Mesodermal cell (in vitro differentiated cells): Measurements from ENCODE around the gene CDH2.

Source experiments
- H3K27ac ChIP-seq: 2 replicates; pipeline ENCODE4 v1.7.0; 2013; ENCODE audit warnings: mild to moderate bottlenecking, low read depth, low read length, moderate library complexity; ENCODE audit not compliant: severe bottlenecking
- H3K36me3 ChIP-seq: 2 replicates; pipeline ENCODE4 v1.7.1; 2013; ENCODE audit warnings: mild to moderate bottlenecking, low read length, moderate library complexity; ENCODE audit not compliant: control insufficient read depth, insufficient read depth
- H3K4me1 ChIP-seq: one replicate; pipeline ENCODE4 v1.7.1; 2013; ENCODE audit warnings: mild to moderate bottlenecking, low read length; ENCODE audit not compliant: insufficient read depth, control insufficient read depth, poor library complexity, severe bottlenecking
- H3K4me3 ChIP-seq: 2 replicates; pipeline ENCODE4 v1.7.0; 2013; ENCODE audit warnings: low read length, control low read depth, mild to moderate bottlenecking; ENCODE audit not compliant: insufficient read depth, poor library complexity, severe bottlenecking; ENCODE audit errors: extremely low read depth
- H3K9me3 ChIP-seq: 2 replicates; pipeline ENCODE4 v1.7.1; 2013; ENCODE audit warnings: mild to moderate bottlenecking, low read length, moderate library complexity; ENCODE audit not compliant: control insufficient read depth
- WGBS, 2 experiments: methylation state at CpG; one replicate each; pipeline ENCODE4 v1.1.5; 2013; ENCODE audit warnings: missing lambda C conversion rate in 2 of 2; ENCODE audit not compliant: insufficient coverage in 2 of 2; 5-methylcytosine and 5-hydroxymethylcytosine counted together

Gene CDH2

DNA sequence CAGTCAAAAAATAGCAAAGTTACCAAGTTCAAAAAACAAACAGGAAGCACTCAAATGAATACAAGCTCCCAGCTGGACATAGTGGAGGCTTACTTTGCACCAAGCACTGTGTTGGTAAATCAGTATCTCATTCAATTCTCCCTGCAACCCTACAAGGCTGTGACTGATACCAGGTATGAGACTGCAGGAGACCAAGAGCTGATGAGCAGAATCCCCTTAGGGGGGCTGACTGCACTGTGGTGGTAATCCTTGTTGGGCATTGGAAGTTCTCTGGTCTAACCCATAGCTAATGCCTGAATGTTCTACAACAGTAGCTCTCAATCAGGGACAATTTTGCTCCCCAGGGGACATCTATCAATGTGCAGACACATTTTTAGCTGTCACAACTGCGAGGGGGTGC lies 26.0 kb downstream of the CDH2 start:
- 90% methylated on average over 1 of the region's 1 CpG; no CpG with 5 or more reads in 1 of the 2 experiments for WGBS, 2 experiments
- Histone ChIP-seq H3K9me3 (no peaks in the 10 kb centered on the region), H3K36me3 (peaks cover 12% of the 10 kb centered on the region), H3K27ac (no peak overlapping the region), H3K4me3 (no peak overlapping the region), H3K4me1 (peaks cover 55% of the 10 kb centered on the region)

DNA sequence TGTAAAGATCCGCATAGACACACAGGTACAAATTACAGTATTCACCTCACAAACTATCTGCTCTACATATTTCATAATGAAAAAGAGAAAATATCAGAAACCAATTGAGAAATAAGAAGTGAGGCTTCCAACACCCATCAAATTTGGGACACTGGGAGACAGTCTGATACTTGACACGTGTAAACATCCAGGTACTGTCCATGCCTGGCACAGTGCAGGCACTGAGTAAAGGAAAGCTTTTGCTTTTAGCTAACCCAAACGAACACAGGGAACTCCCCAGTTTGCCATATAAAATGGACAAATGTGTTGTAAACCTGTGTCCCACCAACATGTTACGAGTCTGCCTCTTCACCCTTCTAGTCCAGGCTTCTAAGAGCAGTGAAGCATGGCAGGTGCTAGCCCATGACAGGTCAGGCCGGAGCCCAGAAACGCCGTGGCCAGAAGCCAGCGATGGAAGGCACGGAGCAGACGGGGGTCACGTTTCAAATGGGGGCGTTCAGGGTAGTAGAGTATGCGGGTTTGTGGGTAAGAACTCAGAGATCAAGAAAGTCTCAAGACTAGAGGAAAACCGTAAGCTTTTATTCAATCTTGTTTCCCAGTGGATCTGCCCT lies 27.0 kb downstream of the CDH2 start:
- H3K27ac ChIP-seq = no peak overlapping the region
- 84 to 91% methylated on average over 10 to 12 of the region's 14 CpGs for WGBS, 2 experiments
- H3K36me3 ChIP-seq = peaks cover 13% of the 10 kb centered on the region
- H3K9me3 ChIP-seq = no peaks in the 10 kb centered on the region
- H3K4me1 ChIP-seq = peaks cover 50% of the 10 kb centered on the region
- no peak overlapping the region for H3K4me3 ChIP-seq

DNA sequence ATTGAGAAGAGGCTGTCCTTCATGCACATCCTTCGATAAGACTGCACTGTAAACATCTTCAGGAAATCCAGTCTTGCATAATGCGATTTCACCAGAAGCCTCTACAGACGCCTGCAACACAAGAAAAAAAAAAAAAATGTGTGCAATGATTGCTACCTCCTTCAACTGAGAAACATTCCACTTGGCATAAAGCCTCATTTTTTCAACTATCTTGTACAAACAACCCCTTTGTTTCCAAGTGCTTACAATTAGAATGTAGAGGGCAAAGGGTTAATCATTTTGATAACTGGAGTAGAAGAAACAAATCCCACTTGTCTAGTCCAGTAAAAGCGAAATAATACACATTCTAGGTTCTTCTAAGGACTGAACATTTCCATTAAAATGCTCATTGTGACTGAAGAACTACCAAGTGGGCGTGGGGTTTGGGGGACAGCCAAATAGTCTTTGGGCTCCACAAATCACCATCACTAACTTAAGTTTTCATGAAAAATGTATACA lies 29.2 kb downstream of the CDH2 start:
- Histone ChIP-seq H3K27ac (no peak overlapping the region), H3K4me3 (no peak overlapping the region), H3K9me3 (no peaks in the 10 kb centered on the region), H3K36me3 (peaks cover 27% of the 10 kb centered on the region), H3K4me1 (peaks cover 28% of the 10 kb centered on the region)
- WGBS, 2 experiments = 80 to 100% methylated on average over 3 of the region's 5 CpGs

DNA sequence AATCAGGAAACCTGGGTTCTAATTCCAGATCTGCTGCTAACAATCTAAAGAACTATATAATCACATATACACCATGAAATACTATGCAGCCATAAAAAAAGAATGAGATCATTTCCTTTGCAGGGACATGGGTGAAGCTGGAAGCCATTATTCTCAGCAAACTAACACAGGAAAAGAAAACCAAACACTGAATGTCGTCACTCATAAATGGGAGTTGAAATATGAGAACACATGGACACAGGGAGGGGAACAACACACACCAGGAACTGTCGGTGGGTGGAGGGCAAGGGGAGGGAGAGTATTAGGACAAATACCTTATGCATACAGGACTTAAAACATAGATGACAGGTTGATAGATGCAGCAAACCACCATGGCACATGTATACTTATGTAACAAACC lies 33.2 kb downstream of the CDH2 start:
- Histone ChIP-seq H3K4me3 (no peak overlapping the region), H3K36me3 (peaks cover 56% of the 10 kb centered on the region)

DNA sequence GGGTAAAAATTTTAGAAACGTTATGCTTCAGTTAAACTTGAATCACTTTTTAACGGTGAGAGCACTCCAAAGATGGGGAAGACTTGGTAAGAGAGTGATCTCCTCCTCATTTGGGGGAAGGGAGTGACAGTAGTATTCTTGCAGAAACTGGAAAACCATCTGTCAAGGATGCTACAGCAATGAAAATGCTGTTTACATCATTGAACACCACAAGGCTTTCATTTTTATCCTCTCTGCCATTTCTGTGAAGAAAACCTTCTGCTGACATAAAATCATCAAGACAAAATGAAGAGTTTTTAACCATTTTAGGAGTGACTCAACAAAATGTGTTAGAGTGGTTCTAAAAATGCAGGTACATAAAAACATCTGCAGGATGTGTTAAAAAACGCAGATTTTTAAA lies 38.1 kb downstream of the CDH2 start:
- peaks cover 38% of the 10 kb centered on the region for H3K4me1 ChIP-seq
- no peak overlapping the region for H3K27ac ChIP-seq
- peaks cover 54% of the 10 kb centered on the region for H3K36me3 ChIP-seq
- no peak overlapping the region for H3K4me3 ChIP-seq
- 93 to 95% methylated on average over 2 to 3 of the region's 3 CpGs for whole genome bisulfite sequencing, 2 experiments
- H3K9me3 ChIP-seq = no peaks in the 10 kb centered on the region

More for the DNA sequence above, 33.2 kb downstream of the CDH2 start:
- H3K27ac ChIP-seq = no peak overlapping the region
- no CpG with 5 or more reads among the region's 2 CpGs for WGBS, 2 experiments
- peaks cover 26% of the 10 kb centered on the region for H3K4me1 ChIP-seq
- no peaks in the 10 kb centered on the region for H3K9me3 ChIP-seq

DNA sequence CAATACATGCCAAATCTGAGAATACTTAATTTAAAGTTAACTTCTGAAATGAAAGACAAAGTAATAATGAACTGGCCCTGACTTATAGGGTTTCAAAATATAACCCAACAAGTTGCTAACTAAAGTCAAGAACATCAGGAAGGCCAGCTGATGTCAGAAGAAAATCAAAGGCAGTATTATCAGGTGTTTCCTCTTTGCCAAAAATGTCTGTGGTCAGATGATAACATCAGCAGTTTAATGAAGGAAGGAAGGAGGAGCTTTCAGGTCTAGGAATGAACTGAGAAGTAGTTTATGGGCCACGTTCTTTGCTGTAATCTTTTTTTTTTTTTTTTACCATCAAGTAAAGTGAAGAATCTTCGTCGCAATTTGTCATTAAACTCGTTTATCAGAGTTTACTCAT lies 40.9 kb downstream of the CDH2 start:
- no CpG with 5 or more reads among the region's 4 CpGs for WGBS, 2 experiments
- no peak overlapping the region for H3K27ac ChIP-seq
- H3K36me3 ChIP-seq = peaks cover 44% of the 10 kb centered on the region
- H3K9me3 ChIP-seq = no peaks in the 10 kb centered on the region
- H3K4me1 ChIP-seq = peaks cover 56% of the 10 kb centered on the region
- H3K4me3 ChIP-seq = no peak overlapping the region

DNA sequence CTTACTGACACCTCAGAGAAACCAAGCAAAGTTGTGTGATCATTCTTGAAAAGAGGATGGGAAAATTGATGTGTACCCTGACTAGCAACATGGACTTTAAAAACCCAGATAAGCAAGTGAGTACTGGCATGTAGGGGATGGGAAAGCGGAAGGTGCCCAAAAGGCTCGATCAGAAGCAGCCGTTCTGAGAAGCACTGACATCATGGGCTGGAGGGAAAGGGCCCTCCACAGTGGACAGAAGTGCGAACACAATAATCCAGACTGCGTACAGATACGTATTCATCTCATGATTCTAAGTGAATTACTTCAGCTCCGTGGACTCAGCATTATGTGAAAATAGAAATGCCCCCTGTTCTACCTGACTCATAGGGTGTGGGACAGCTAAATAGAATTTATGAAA lies 42.2 kb downstream of the CDH2 start:
- no peaks in the 10 kb centered on the region for H3K9me3 ChIP-seq
- peaks cover 64% of the 10 kb centered on the region for H3K4me1 ChIP-seq
- H3K27ac ChIP-seq = no peak overlapping the region
- no peak overlapping the region for H3K4me3 ChIP-seq
- peaks cover 37% of the 10 kb centered on the region for H3K36me3 ChIP-seq
- 96 to 98% methylated on average over 4 to 7 of the region's 7 CpGs for WGBS, 2 experiments

DNA sequence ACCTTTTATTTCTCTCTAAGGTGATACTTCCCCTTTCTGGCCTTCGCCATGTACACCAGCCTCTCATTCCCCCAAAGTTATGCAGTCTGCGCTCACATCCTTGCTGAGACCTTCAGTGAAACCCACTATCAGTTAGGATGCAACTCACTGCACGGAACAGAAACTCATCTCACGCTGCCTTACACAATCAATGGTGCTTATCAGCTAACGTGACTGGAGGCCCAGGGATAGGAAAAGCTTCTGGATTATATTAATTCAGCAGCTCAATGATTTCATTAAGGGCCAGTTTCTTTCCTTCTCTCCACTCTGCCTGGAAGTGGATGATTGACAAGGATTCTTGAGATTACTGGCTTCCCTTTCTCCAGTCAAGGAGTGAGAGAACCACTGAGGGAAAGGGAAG lies 44.8 kb downstream of the CDH2 start:
- peaks cover 29% of the 10 kb centered on the region for H3K36me3 ChIP-seq
- no peak overlapping the region for H3K27ac ChIP-seq
- H3K4me1 ChIP-seq = peaks cover 68% of the 10 kb centered on the region
- 88 to 93% methylated on average over 4 to 5 of the region's 5 CpGs for WGBS, 2 experiments
- no peak overlapping the region for H3K4me3 ChIP-seq
- H3K9me3 ChIP-seq = no peaks in the 10 kb centered on the region

DNA sequence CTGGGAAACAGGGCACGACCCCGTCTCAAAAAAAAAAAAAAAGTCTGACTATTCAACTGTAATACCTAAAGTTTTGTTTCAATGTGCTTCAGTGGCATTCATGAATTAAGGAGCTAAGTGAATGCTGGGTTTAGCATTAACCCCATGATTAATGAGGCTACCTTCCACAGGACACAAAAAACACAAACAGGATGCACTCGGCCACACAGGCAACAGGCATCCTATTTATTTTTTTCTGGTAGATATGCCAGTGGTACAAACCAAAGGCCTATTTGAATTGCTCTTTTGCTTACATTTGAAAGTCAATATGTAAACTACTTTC lies 48.3 kb downstream of the CDH2 start:
- H3K4me3 ChIP-seq = no peak overlapping the region

DNA sequence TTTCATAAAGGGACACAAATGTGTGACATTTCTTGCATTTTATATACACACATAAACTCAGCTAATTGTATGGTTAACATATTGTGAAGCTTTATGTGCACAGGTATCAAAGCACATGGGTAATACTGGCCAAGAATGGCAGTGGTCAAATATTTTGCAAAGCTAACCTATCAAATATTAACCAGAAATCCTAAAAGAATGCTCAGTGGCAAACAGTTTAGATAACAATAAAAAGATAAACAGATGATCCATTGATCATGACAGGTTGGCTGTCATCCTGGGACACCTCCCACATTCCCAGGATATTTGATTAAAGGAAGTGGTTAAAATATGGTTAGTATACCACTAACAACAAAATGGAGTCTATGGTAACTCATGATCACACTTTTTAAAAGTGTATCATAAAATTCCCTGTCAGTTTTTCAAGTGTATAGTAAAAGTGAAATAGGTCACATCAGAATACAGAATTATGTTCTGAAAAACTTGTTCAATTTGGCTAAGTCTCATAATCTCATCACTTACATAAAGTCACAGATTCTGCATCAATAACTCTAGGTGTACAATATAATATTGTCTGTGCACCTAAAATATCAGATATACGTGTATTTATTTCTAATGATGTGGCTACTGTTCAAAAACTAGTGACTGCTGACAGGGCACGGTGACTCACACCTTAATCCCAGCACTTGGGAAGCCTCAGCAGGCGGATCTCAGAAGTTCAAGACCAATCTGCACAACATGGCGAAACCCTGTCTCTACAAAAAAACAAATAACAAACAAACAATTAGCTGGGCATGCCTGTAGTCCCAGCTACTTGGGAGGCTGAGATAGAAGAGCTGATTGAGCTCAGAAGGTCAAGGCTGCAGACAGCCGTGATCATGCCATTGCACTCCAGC lies 48.9 kb downstream of the CDH2 start:
- Histone ChIP-seq H3K27ac (no peak overlapping the region), H3K4me1 (peaks cover 55% of the 10 kb centered on the region), H3K4me3 (no peak overlapping the region), H3K36me3 (peaks cover 26% of the 10 kb centered on the region), H3K9me3 (no peaks in the 10 kb centered on the region)
- 80 to 90% methylated on average over 1 to 3 of the region's 5 CpGs for whole genome bisulfite sequencing, 2 experiments

More for the DNA sequence above, 48.3 kb downstream of the CDH2 start:
- no peaks in the 10 kb centered on the region for H3K9me3 ChIP-seq
- no CpG with 5 or more reads among the region's 3 CpGs for WGBS, 2 experiments
- peaks cover 21% of the 10 kb centered on the region for H3K36me3 ChIP-seq
- H3K27ac ChIP-seq = no peak overlapping the region
- peaks cover 58% of the 10 kb centered on the region for H3K4me1 ChIP-seq

DNA sequence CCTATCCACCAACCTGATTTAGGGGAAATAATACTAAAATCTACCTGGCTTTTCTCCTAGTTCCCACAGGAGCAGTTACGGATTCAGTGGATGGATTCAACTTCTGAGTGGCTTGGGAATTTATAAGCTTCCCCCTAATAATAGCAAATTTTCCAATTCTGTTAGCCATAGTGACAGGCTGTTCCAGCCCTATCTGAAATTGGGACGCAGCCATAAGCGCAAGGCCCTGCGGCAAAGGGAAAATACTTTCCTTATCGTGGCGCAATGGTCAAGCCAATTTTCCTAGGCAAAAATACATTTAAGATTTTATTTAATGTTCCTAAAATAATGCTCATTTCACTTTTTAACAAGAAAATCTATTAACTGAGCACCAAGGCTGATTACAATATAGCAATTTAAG lies 49.7 kb downstream of the CDH2 start:
- Histone ChIP-seq H3K36me3 (peaks cover 26% of the 10 kb centered on the region), H3K27ac (no peak overlapping the region), H3K9me3 (no peaks in the 10 kb centered on the region), H3K4me1 (peaks cover 49% of the 10 kb centered on the region), H3K4me3 (no peak overlapping the region)
- WGBS, 2 experiments = 97 to 100% methylated on average over 2 to 4 of the region's 6 CpGs
